Fibroblast of upper back skin (primary cell): ENCODE results near the gene TSPAN6.

Source experiments
- DNase-seq: peaks from one replicate; pipeline ENCODE4 v3.0.0-alpha.2; 2013

TSPAN6 gene, protein sequence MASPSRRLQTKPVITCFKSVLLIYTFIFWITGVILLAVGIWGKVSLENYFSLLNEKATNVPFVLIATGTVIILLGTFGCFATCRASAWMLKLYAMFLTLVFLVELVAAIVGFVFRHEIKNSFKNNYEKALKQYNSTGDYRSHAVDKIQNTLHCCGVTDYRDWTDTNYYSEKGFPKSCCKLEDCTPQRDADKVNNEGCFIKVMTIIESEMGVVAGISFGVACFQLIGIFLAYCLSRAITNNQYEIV

DNA sequence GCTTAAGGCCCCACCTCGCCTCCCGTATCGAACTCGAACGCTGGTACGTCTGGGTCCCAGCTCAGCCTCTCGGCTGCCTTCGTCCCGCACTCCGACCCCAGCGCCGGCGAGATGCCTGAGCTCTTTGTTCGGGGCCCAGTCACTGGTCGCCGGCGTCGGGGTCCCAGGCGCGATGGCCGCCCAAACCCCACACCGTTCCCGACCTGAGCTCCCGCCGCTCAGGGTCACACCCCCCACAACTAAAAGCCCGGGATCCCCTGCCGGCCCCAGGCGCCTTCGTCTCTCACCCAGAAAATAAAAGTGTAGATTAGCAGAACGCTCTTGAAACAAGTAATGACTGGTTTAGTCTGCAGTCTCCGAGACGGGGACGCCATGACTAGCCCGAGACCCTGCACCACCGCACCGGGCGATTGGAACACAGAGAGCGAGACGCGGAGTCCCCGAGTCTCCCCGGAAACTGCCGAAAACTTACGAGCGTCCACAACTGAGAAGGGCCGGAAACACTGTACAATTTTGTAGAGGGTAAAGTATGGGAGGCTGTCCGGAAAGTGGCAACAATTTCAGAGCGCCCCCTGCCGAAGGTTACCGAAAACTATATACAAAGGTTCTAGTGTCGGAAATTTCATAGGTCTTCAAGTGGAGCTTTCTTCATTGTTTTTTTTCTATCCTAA is at the start of gene TSPAN6:
Gene TSPAN6, minus strand, starts transcription at position 486 of the 671 bp plus-strand sequence. Its CDS starts 112 bp downstream, at position 374.
- DNase-seq = peak; percentile 91

DNA sequence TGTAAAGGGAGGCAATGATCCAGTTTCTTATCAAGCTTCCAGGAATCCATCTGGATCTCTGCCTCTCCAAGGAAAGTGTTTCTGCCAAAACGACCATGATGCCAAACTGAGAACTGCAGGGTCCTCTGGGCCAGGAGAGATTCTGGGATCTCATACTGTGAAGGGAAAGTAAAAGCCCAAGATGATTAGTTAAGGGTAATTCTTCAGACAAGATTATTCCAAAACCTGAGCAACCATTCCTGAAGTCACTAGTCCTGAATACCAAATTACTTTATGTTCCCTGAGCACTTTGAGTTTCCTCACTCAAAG is 49.3 kb upstream of the TSPAN6 start:
- no peak for DNase-seq

DNA sequence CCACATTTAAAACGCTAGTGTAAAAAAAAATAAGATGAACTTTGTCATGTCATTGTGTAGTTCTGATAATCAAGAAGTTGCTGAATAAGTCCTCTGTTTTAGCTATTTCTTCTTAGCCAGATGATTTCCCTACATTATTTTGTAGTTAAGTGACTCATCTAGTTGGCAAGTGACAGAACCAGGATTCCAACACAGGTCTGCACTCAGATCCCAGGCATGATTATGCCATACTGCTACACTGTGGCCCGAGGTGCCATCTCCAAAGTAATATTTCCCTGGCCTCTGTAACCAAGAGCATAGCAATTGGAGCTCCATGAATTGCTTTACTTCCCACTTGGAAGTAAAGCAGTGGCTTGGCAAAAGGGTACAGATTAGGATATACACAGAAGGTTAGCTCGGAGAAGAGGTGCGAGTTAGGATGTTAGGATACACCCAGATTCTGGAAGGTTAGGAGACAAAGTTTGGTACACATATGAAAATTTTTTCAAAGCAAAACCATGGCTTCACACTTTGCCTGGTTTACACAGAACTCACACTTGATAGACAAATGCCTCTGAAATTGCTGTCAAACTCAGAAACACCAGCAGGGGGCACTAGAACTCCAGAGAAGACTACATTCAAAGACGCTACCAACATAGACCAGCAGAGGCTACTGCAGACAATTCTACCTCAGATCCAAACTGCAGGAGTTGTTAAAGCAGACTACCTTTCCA is 48.8 kb upstream of the TSPAN6 start:
- DNase-seq = peak; percentile 70

DNA sequence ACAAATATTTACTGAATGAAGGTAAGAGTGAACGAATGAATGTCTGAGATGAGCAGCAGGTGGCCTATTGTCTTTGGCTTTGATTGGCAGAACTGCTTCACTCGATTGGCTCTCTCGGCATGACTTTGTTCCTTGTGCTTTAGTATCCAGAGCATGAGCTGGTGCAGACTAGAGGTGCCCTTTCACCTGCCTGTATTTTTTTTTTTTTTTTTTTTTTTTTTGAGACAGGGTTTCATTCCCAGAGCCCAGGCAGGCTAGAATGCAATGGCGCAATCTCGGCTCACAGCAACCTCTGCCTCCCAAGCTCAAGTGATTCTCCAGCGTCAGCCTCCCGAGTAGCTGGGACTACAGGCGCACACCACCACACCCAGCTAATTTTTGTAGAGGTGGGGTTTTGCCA is 46.3 kb upstream of the TSPAN6 start:
- DNase-seq = no peak

DNA sequence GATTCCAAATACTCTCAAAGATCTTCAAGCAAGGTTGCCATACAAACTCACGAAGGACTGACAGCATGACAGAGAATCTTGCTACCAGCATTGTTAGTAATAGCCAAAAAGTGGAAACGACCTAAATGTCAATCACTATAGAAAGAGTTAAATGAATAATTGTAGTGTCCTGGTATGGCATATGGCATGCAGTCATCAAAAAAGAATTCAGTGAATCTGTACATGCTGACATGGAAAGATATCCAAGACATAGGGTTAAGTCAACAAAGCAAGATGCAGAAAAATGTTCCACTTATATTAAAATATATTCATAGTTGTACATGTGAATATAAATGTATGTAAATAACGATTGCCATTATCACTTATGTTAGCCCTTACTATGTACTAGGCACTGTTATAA is 45.0 kb upstream of the TSPAN6 start:
- peak; percentile 22 for DNase-seq

DNA sequence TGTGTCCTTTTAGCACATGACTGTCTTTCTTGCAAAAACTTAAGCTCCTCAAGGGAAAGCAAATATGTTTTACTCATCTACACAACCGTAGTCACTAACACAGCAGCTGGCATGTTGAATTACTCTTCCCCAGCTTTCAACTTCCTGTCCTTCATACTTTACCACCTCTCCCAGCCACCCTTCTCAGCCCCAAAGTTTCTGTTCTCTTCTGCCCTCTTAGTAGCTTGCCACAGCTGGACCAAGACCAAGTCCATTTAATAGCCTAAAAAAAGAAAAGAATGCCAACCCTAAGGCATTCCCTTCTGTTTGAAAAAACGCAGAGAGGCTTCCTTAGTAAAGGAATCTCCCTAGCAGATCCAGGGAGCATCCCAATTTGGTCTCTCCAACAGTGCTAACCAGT is 44.1 kb upstream of the TSPAN6 start:
- no peak for DNase-seq

DNA sequence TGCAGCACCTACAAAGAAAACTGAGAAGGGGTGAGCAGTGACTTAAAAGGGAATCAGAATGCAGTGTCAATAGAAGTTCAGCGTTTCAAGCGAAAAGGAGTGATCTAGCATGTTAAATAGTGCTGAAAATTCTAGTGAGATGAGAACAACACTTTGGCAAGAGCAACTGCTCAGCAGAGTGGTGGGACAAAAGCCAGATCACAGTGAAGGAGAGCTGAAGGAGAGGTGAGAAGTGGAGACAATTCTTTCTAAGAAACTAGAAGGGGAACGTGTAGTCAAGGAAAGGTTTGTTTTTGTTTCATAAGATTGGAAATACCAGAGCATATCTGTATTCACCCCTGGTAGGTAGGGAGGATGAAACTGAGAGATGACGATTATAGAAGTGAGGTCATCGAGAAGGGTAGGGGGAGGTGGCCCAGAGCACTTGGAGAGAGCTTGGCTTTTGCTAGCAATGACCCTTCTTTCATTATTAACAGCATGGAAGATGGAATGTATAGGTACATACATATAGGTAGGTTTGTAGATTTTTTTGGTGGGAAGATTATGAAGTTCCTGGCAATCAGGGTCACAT is 41.1 kb upstream of the TSPAN6 start:
- peak; percentile 35 for DNase-seq

DNA sequence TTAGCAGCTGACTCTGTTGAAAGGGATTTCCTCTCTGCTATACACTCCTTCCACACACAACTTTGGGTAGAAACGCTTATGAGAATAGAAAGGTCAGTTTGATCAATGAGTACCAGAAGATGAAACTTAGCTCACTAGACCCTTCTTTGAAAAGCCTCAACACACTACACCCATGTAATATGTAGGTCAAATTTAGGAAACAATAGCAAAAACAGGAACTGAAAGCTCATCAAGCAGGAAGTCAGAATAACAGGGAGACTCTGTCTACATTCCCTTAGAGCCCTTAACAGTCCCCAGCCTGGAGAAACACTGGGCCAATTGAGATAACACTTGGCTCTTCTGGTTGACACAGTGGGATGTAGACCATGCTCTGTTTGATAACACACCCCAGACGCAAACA is 38.1 kb upstream of the TSPAN6 start:
- no peak for DNase-seq

DNA sequence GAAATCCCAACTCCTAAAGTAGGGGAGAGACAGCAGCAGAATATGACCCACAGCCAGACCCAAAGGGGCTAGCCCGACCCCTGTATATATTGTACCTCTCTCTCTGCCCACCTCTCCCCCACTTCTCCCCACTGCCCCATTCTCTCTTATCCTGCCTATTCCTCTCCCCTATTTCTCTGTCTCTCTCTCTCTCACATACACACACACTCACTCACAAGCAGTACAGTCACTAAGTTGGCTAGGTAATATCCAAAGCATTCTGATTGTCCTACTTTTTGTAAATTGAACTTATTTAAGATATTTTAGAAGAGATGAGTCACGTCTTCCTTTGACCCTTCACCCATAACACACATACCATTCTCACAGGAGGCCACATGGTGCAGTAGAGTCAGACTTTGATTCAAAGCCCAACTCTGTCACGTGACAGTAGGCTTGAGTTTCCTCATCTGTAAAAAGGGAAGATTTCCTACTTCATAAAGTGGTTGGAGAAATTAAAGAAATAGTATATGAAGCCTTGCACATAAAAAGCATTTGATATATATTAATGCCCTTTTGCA is 36.9 kb upstream of the TSPAN6 start:
- peak; percentile 61 for DNase-seq

DNA sequence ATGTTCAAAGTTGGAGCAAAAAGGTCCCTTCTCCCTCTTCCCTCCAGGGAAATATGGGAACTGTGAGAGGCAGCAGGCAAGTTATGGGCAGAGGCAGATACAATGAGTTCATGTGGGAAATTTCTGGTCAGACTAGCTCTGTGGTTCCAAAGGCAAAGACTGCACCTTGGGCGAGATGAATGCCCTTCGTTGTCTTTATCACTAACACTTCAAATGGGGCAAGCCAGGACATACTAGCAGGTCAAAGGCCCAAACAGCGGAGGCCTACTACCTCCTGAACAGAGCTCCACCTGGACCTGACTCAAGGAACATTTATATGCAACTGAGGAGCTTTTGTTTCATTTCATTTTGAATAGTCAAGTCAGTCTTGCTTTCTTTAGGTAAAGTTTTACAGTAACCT is 36.4 kb upstream of the TSPAN6 start:
- no peak for DNase-seq

DNA sequence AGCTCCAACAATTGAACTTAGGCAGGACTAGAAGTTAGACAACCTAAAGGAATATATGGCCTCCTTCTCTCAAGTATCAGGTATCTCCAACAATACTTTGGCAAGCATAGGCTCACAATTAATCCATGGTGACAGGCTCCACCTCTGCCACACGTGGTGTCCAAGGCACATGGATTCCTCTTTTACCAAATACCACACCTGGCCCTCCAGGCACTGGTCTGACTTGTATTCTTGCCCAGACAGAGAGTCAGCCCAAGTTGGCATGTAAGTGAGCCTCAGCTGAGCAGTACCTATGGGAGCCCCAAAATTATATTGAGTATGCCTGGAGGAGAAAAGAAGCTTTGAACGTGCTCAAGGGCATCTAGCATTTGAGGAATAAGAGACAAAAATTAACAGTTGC is 27.0 kb upstream of the TSPAN6 start:
- no peak for DNase-seq

DNA sequence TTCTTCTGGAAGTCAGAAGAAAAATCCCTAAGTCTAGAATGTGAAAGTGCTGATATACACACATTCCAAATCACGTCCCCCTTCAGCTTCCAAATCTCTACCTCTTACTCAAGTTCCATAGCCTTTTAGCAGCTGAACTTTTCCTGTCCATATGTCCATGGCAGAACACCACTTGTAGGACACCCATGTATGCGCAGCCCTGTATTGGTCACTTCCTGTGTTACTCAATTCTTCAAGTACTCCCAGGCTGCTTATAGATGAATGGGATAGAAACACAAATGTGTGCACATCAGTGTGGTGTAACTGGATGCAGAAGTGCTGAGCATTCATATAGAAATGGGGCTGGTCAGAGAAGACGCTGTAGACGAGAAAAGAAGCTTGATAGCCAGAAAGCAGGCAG is 26.2 kb upstream of the TSPAN6 start:
- DNase-seq = no peak

DNA sequence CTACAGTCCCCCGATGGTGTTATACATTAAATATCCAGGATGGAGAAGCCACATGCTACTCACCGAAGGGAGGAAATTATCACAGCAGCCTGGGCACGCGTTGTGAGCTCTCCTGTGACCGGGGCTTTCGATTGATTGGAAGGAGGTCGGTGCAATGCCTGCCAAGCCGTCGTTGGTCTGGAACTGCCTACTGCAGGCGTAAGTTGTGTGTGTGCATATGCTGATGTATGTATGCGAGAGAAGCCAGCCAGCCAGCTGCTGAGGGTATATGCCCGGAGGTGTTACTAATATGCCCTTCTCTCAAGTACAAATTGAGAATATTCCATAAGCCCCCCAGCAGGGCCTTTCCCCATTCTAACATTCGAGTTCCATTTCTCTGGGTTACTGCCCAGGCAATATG is 25.6 kb upstream of the TSPAN6 start:
- no peak for DNase-seq

DNA sequence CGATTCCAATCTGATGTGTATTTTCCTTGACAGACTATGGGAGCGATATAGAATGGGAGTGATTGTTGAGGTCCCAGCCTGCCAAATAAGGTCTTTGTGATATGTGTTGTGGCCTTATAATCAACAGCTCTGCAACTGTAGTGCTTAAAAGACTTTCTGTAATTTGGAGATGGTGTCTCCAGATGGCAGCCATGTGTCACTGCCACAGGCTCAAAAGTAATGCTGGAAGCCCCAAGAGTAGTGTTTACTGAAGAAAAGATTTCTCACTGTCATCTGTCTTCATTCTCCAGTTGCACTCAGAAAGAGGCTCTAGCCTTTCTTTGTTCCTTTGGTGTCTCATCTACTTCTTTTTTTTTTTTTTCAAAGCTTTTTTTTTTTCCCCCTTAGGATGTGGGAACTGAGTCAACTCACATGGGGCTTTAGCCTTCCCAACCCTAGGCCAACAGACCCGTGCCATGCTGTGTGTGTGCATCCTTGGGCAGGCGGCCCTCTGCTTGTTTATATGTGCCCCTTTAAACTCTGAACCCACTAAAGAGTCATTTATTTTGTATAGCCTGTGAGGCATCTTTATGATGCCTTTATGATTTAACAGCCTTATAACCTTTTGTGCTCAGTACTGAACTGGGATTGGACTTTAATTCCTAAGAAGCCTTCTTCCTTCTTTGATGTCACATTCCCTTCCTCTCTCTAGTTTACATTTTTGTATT is 23.0 kb upstream of the TSPAN6 start:
- DNase-seq = no peak

DNA sequence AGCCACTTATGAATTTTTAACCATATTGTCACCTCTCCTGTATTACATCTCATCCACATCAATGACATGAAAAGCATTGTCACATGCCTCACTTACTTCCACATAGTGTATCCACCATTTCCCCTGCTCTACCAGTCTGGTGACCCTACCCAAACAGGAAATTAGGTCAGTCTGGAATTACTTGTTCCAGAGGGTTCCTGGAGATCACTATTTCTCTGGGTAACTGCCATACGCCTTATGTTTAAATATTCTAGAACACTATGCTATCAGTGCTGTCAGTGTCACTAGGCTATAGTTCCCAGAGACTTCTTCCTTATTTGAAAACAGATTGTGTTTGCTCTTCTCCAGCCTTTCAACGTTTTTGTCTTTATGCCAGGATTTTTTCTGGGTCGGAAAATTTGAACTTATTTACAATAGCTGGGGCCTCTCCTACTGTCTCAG is 22.4 kb upstream of the TSPAN6 start:
- DNase-seq = no peak

DNA sequence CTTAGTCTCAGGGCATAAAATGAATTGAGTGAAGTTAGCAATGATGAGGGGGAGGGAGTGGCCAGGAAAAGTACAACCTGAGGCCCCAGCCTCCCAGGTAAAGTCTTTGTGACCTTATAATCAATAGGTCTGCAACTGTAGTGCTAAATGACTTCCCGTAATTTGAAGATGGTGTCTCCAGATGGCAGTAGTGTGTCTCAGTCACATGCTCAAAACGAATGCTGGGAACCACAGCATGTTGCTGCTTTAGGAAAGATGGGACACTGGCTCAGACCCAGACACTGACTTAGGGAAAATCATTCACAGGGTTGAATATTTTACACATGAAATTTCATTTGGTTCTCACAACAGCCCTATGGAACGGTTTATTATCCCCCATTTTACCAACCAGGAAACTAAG is 17.7 kb upstream of the TSPAN6 start:
- DNase-seq = no peak

DNA sequence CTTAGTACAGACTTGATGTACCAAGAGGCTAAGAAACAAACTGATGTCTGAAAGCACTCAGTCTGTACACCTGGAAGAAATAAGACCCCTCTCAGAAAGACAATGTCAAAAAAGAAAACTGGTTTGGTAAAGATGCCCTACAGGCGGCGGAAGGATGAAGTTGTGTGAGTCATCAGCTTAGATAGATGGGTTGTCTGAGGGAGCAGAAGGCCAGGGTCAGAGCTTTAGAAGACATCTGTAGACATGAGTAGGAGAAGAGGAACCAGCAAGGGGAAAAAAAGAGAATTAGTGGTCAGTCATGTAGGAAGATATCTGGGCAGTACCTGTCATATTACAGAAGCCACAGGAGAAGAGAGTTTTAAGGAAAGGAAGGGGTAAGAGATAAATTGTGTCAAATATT is 15.7 kb upstream of the TSPAN6 start:
- no peak for DNase-seq

DNA sequence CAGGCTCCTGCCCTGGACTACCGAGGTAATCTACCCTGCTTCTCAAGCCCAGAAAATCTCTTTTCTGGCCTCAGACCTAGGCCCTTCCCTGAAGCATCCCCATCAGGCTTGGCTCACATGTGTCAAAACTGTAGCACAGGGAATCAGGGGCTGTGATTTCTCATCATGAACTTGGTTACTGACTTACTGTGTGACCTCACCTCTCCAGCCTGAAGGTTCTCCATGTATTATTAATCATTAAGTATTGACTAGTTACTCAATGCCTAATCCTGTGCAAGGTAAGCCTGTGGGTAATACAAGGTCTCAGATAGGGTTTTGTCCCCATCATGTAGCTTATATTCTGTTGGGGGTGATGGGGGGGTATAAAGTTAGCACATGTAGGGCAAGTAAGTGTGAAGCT is 14.2 kb upstream of the TSPAN6 start:
- DNase-seq = no peak

DNA sequence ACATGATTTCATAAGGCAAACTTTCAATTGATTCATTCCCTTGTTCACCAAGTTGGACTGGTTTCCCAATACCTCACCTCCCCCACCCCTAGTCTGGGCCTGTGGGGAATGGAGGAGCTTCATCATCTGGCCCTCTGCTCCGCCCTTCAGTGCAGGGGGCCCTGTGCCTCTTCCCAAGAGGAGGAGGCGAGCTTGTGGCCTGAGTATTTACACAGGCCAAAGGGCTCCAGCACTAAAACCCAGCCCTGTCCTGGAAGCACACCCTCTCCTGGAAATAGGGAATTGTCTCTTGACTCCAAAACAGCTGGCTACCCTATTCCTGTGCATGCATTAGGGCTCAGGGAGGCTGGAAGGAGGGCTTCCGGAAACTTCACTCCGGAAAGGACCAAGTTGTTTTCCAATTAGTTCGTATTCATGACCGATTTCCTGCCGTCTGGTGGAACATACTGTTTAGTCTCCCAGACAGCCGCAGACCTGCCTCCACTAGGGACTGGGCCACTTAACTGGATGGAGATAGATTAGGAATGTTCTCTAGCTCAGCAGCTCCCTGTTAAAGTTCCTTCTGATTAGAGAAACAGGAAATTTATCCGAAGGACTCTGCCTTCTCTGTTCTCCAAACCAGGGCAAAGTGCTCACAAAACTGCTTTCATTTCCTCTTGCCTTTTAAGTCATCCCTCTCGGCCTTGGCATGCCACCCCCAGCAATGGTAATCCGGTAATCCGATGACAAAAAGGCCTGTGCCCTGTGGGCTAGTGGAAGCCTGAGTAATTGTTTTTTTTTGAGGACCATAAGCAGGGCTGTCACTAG is 13.1 kb upstream of the TSPAN6 start:
- DNase-seq = peak; percentile 95

DNA sequence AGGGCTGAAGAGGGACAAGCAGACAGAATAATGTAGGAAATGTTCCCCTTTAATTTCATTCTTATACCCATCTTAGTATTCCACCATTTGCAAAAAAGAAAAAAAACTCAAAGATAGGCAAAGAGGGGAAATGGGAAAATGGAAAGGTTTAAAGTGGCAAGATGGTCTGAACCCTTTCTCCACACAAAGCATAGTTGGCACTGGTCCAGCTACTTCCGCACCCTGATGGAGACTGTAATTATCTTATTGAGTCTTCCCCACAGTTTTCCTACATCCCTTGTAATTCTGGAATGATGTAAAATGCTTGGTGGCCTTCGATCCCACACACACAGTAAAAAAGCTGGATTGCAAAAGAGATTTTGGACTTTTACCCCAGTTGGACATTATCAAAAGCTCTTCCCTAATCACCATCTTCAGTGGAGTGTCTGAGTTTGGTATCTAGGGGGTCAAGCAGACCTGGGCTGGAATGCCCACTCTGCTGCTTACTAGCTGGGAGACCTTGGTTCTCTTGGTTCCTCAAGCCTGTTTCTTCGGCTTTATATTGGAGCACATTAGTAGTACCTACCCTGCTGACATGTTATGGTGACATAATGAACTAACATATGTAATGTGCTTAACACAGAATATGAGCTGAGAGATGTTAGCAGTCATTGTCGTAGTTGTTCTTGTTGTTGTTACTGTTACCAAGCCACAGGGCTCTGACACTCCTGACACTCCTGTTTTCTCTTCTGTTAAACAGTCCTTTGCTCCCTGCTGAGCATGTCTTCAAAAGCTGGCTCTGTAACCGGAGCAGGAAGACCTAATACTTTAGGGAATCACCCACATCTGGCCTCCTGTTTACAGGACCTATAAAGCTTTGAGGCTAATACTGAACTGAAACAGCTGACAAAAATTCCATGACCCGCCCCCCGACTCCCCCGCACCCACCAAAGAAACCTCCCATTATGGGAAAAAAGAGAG is 12.1 kb upstream of the TSPAN6 start:
- peak; percentile 81 for DNase-seq

DNA sequence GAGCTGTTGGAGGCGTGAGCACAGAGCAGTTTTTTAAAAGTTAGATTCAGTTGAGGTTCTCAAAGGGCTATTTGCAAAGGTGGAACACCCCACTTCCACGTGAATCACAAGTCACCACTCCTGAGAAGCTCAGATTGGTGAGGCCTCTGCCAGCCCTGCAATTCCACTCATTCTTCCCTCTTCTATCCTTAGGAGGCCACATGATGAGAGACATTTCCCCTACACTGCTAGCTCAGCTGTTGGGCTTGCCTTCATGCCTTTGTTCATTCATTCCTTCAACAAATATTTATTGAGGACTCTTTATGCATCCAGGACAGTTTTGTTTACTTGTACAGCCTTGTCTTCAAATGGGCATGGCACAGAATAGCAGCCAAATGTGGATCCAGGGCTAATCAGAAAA is 11.1 kb upstream of the TSPAN6 start:
- DNase-seq = no peak
